HepG2 (cell line): ENCODE results near the gene NCBP1. TPM values are rescaled to one million over a fixed set of nuclear protein-coding genes. Genes with fewer than 3 reads are reported as not detected.

Experiments
- ATAC-seq: fragments of 200-7000 bp; cut with Tn5 transposase; 3 replicates; pipeline ENCODE4 v1.9.1; 2020; ENCODE audit warnings: mild to moderate bottlenecking, moderate library complexity
- BruUV-seq: library from RNA; stranded (reverse); fragments of 400-500 nt; replicated peaks from 2 replicates; lab custom pipeline; 2021; lab: Mats Ljungman, UMichigan
- CTCF ChIA-PET: fragments of 300-600 bp; formaldehyde crosslinking; extraction: SDS; loops from one replicate; lab custom pipeline; 2021; ENCODE audit warnings: low total read pairs, inconsistent platforms, low intra/inter-chr PET ratio; lab: Yijun Ruan, JAX
- POLR2A ChIA-PET: fragments of 350-600 bp; sonication (Branson Sonifier 250); formaldehyde crosslinking; loops from one replicate; lab custom pipeline; 2020; ENCODE audit warnings: antibody characterized with exemption, inconsistent platforms; lab: Yijun Ruan, JAX
- DNase-seq: peaks from one replicate; pipeline ENCODE4 v3.0.0-alpha.2; 2015; ENCODE audit warnings: low spot score
- FAIRE-seq: peaks from 3 replicates; lab custom pipeline; 2011; peaks lifted over from hg19 to GRCh38; lab: Jason Lieb, UNC
- H2AFZ ChIP-seq: one replicate; pipeline ENCODE4 v1.6.1; 2011; ENCODE audit warnings: low read length, inconsistent platforms
- H3K27ac ChIP-seq: fragments of 300-600 bp; 3 replicates; pipeline ENCODE4 v1.8.0; 2011; ENCODE audit warnings: mixed run types, mild to moderate bottlenecking, mixed read lengths, low read length, inconsistent platforms; ENCODE audit not compliant: insufficient read depth; ENCODE audit errors: extremely low read length
- H3K27me3 ChIP-seq, 2 experiments: fragments of 200-600 bp in 1 of 2; 2 replicates in 1 of 2; 3 replicates in 1 of 2; pipeline versions ENCODE4 v1.6.0 to v1.8.0; 2011; ENCODE audit warnings: low read length in 2 of 2, mild to moderate bottlenecking in 2 of 2, moderate library complexity in 2 of 2, inconsistent platforms in 1 of 2; ENCODE audit not compliant: insufficient read depth in 2 of 2, control insufficient read depth in 1 of 2
- H3K36me3 ChIP-seq, 2 experiments: fragments of 200-600 bp in 1 of 2; replicated peaks in 1 of 2; 2 replicates in 1 of 2; 3 replicates in 1 of 2; pipeline versions ENCODE4 v1.5.1 to v1.8.0; 2011; ENCODE audit warnings: low read length in 2 of 2, inconsistent platforms in 1 of 2; ENCODE audit not compliant: insufficient read depth in 2 of 2, control insufficient read depth in 1 of 2
- H3K4me1 ChIP-seq: 2 replicates; pipeline ENCODE4 v1.5.1; 2012; ENCODE audit warnings: low read length, inconsistent platforms; ENCODE audit not compliant: insufficient read depth
- H3K4me2 ChIP-seq: 2 replicates; pipeline ENCODE4 v1.6.0; 2011; ENCODE audit warnings: low read depth, low read length, inconsistent platforms
- H3K4me3 ChIP-seq, 3 experiments: fragments of 200-600 bp in 1 of 3; sonication (generic), shearing (Covaris generic) in 1 of 3; replicated peaks in 1 of 3; 2 replicates each; pipeline ENCODE4 v1.5.1; 2011 to 2016; ENCODE audit warnings: low read length in 3 of 3, inconsistent platforms in 2 of 3, low read depth in 2 of 3, mild to moderate bottlenecking in 2 of 3, control low read depth in 1 of 3, mixed read lengths in 1 of 3; ENCODE audit not compliant: insufficient read depth in 1 of 3
- H3K79me2 ChIP-seq: one replicate; pipeline ENCODE4 v1.6.1; 2011; ENCODE audit warnings: low read length, inconsistent platforms; ENCODE audit not compliant: insufficient read depth
- H3K9ac ChIP-seq: 2 replicates; pipeline ENCODE4 v1.6.0; 2011; ENCODE audit warnings: mild to moderate bottlenecking, low read depth, low read length, inconsistent platforms; ENCODE audit not compliant: insufficient read depth
- H3K9me3 ChIP-seq: 2 replicates; pipeline ENCODE4 v1.5.1; 2012; ENCODE audit warnings: mild to moderate bottlenecking, low read length
- H4K20me1 ChIP-seq: 2 replicates; pipeline ENCODE4 v1.6.0; 2011; ENCODE audit warnings: inconsistent platforms, mild to moderate bottlenecking, low read length, moderate library complexity; ENCODE audit not compliant: insufficient read depth
- NCOA2 ChIP-seq: sonication (generic); formaldehyde crosslinking; IDR thresholded peaks from 2 replicates; pipeline ENCODE4 v1.8.0; 2022; ENCODE audit warnings: inconsistent platforms
- TCF7 ChIP-seq: sonication (generic); IDR thresholded peaks from 2 replicates; pipeline ENCODE4 v1.6.1; 2016; ENCODE audit warnings: antibody characterized with exemption, low read depth
- ZBTB7A ChIP-seq: sonication (generic); formaldehyde crosslinking; IDR thresholded peaks from 2 replicates; pipeline ENCODE4 v1.8.0; 2022; ENCODE audit warnings: mild to moderate bottlenecking, missing genetic modification reagents
- ZNF709 ChIP-seq: sonication (generic); formaldehyde crosslinking; IDR thresholded peaks from 2 replicates; pipeline ENCODE4 v1.5.0; 2020; ENCODE audit warnings: mild to moderate bottlenecking, missing genetic modification reagents
- WGBS: methylation state at CpG from one replicate; pipeline ENCODE4 v1.1.6; 2017; ENCODE audit warnings: low lambda C conversion rate; 5-methylcytosine and 5-hydroxymethylcytosine counted together
- in situ Hi-C: cut with HindIII; loops from 2 replicates; pipeline ENCODE4 v1.10.0; 2017; ENCODE audit warnings: low pct_unique_long_range_greater_than_20kb; ENCODE audit not compliant: extremely low pct_ligation_motif_present
- intact Hi-C: fragments of 100-400 bp; cut with micrococcal nuclease; formaldehyde crosslinking; loops from one replicate; pipeline ENCODE4 v1.10.0; 2022; ENCODE audit not compliant: unreplicated experiment
- polyA plus RNA-seq, 8 experiments: library from polyadenylated mRNA; depleted of rRNA in 3 of 8; stranded (reverse) in 7 of 8; unstranded in 1 of 8; fragments of >200 nt; fragmentation: Illumina TruSeq in 4 of 8; extraction: Trizol in 4 of 8; gene quantifications; 2 replicates each; pipeline versions ENCODE4 v1.2.1 to v1.2.3, GENCODE V29; 2011 to 2016; ENCODE audit warnings: low read depth in 4 of 8, missing spikeins in 1 of 8, mixed read lengths in 1 of 8; ENCODE audit not compliant: insufficient read depth in 1 of 8
- total RNA-seq, 5 experiments: library from RNA; depleted of rRNA; stranded (reverse); fragments of >200 nt; fragmentation: Illumina TruSeq; extraction: Trizol; gene quantifications; 2 replicates each; pipeline ENCODE4 v1.2.3, GENCODE V29; 2016; ENCODE audit warnings: low read depth in 1 of 5
- TF ChIP-seq, protein P1 (sequence below): sonication (generic); formaldehyde crosslinking; IDR thresholded peaks from 2 replicates; pipeline ENCODE4 v1.4.0; 2020; ENCODE audit warnings: missing genetic modification reagents

Gene NCBP1
- total and polyA plus RNA-seq, 2 of the 13 experiments (the other 11 are each of a cell fraction or from before 2014, with no cell fraction given), result 13.3 to 40.2 TPM

DNA sequence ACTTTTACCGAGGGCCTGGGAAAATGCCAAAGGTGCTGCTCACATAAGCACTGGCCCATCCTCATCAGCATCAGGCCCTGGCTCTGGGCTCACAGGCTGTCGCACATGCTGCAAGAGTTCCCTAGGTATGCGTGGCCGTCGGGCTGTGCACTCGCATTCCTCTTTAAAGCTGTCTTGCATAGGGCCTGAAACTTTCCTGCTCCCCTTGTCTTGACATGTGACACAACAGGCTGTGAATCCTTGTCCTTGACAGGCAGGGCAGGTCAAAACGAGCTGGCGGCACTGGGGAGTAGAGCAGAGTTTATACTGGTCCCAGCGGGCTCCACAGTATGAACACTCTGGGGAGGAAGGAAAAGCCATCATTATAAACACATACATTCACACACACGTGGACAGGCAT, 31.2 kb upstream of the NCBP1 start:
- ChIA-PET POLR2A (interaction anchor here (0.8 kb wide), 1 partner anchor 31 kb away, joined by 4 read pairs; the partner anchor contains the start of genes NCBP1 and TSTD2), CTCF (no interaction called here)
- intact Hi-C loops (no loop called here), in situ Hi-C loops (loop anchor here (25.0 kb wide), 1 partner anchor 740 kb away; the partner anchor contains the start of gene ZNF782)
- H3K27me3 ChIP-seq, result no peaks in the 10 kb centered on the region
- WGBS, result 90% methylated on average over 10 of the region's 10 CpGs
- H3K9me3 ChIP-seq, result no peaks in the 10 kb centered on the region
- no peaks in the 10 kb centered on the region for H4K20me1 ChIP-seq
- no peak overlapping the region for H3K4me3 ChIP-seq
- FAIRE-seq (no peak), DNase-seq (no peak), ATAC-seq (no peak)
- H3K79me2 ChIP-seq, result no peaks in the 10 kb centered on the region
- TF ChIP-seq, protein P1, sequence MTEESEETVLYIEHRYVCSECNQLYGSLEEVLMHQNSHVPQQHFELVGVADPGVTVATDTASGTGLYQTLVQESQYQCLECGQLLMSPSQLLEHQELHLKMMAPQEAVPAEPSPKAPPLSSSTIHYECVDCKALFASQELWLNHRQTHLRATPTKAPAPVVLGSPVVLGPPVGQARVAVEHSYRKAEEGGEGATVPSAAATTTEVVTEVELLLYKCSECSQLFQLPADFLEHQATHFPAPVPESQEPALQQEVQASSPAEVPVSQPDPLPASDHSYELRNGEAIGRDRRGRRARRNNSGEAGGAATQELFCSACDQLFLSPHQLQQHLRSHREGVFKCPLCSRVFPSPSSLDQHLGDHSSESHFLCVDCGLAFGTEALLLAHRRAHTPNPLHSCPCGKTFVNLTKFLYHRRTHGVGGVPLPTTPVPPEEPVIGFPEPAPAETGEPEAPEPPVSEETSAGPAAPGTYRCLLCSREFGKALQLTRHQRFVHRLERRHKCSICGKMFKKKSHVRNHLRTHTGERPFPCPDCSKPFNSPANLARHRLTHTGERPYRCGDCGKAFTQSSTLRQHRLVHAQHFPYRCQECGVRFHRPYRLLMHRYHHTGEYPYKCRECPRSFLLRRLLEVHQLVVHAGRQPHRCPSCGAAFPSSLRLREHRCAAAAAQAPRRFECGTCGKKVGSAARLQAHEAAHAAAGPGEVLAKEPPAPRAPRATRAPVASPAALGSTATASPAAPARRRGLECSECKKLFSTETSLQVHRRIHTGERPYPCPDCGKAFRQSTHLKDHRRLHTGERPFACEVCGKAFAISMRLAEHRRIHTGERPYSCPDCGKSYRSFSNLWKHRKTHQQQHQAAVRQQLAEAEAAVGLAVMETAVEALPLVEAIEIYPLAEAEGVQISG (CRISPR knock-in tag), result no peak
- TF ChIP-seq TCF7, result no peak
- TF ChIP-seq ZBTB7A, result no peak
- H3K4me1 ChIP-seq, result peaks cover 6% of the 10 kb centered on the region
- BruUV-seq, result no TSS peak
- no peak overlapping the region for H3K27ac ChIP-seq
- H3K36me3 ChIP-seq, result peaks cover 23 to 58% of the 10 kb centered on the region in 2 experiments
- H2AFZ ChIP-seq, result no peak overlapping the region
- H3K4me2 ChIP-seq, result no peak overlapping the region
- H3K9ac ChIP-seq, result no peak overlapping the region

DNA sequence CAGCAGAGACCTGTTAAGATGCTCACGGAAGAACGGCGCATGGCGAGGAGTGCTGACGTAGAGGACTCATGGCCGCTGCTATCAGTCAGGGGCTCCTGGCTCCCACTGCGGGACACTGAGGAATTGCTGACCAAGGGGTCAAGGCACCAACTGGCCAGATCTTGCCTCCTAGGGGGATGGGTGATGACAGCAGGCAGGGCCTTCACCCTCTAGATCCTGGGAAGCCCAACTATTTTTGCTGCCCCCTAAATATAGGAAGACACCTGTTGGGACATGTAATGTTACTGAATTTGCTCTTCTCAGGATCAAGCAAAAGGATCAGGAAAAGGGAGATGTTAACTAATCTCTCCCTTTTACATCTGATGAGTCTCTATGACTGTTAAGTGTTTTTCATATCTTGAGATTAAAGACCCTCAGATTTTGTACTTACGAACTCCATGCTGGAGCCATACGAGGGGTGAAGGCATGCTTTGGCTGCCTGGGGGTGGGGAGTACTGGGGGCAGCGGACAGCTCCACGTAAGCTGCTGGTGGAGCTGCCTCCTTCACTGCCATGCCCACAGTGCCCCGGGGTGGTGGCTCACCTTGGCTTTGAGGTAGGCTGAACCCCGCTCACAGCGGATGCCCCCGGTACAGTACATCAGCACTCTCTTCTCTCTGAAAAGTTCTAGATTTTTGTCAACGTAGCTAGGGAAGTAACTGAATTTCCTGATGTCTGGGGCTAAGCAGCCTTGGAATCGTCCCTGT, 28.5 kb upstream of the NCBP1 start:
- FAIRE-seq, result no peak
- Histone ChIP-seq H3K79me2 (no peaks in the 10 kb centered on the region), H3K9me3 (no peaks in the 10 kb centered on the region), H3K27ac (no peak overlapping the region), H3K27me3 (no peaks in the 10 kb centered on the region), H4K20me1 (no peaks in the 10 kb centered on the region), H3K4me1 (no peaks in the 10 kb centered on the region), H3K4me3 (no peak overlapping the region), H3K4me2 (no peak overlapping the region), H3K36me3 (peaks cover 25 to 60% of the 10 kb centered on the region in 2 experiments), H3K9ac (no peak overlapping the region), H2AFZ (no peak overlapping the region)
- DNase-seq, result no peak
- no TSS peak for BruUV-seq
- WGBS, result 96% methylated on average over 13 of the region's 17 CpGs
- in situ Hi-C loops, result loop anchor here (25.0 kb wide), 1 partner anchor 743 kb away; the partner anchor contains the start of gene ZNF782
- ChIA-PET CTCF (no interaction called here), POLR2A (no interaction called here)
- TF ChIP-seq ZNF709 (no peak), NCOA2 (CRISPR knock-in tag) (no peak)
- intact Hi-C loops, result no loop called here
- ATAC-seq, result no peak
